IMR-90 (cell line): Measurements from ENCODE around the gene TP73. TPM values are rescaled to one million over a fixed set of nuclear protein-coding genes. Genes with fewer than 3 reads are reported as not detected.

ENCODE experiments used
- ATAC-seq: fragments of 200-7000 bp; cut with Tn5 transposase; 2 replicates; pipeline ENCODE4 v1.9.1; 2020; ENCODE audit warnings: low read depth, mild to moderate bottlenecking, moderate library complexity
- BruUV-seq: library from RNA; stranded (reverse); fragments of 400-500 nt; replicated peaks from 2 replicates; lab custom pipeline; 2021; lab: Mats Ljungman, UMichigan
- CTCF ChIA-PET: fragments of 300-600 bp; formaldehyde crosslinking; extraction: SDS; loops from one replicate; lab custom pipeline; 2021; ENCODE audit warnings: antibody characterized with exemption; lab: Yijun Ruan, JAX
- POLR2A ChIA-PET: fragments of 300-600 bp; sonication (Branson Sonifier 250); formaldehyde crosslinking; loops from one replicate; lab custom pipeline; 2022; ENCODE audit warnings: antibody characterized with exemption; ENCODE audit not compliant: unreplicated experiment; lab: Charles Lee
- DNase-seq: peaks from one replicate; pipeline ENCODE4 v3.0.0; 2013
- H2AFZ ChIP-seq: replicated peaks from 2 replicates; pipeline ENCODE3; 2013; ENCODE audit warnings: low read length, mild to moderate bottlenecking; ENCODE audit not compliant: poor library complexity
- H2AK5ac ChIP-seq: 2 replicates; pipeline ENCODE4 v1.6.1; 2013; ENCODE audit warnings: low read depth, low read length, inconsistent platforms
- H2AK9ac ChIP-seq: replicated peaks from 2 replicates; pipeline ENCODE3; 2013; ENCODE audit warnings: mild to moderate bottlenecking, low read depth, low read length, moderate library complexity; ENCODE audit not compliant: poor library complexity
- H2BK120ac ChIP-seq: 2 replicates; pipeline ENCODE4 v1.6.1; 2013; ENCODE audit warnings: low read depth, low read length, inconsistent platforms
- H2BK15ac ChIP-seq: 3 replicates; pipeline ENCODE4 v1.6.1; 2013; ENCODE audit warnings: low read depth, low read length, inconsistent platforms
- H2BK20ac ChIP-seq: 2 replicates; pipeline ENCODE4 v1.6.1; 2013; ENCODE audit warnings: low read depth, mild to moderate bottlenecking, inconsistent platforms, low read length, moderate library complexity
- H2BK5ac ChIP-seq: 2 replicates; pipeline ENCODE4 v1.6.1; 2013; ENCODE audit warnings: mild to moderate bottlenecking, low read depth, low read length, inconsistent platforms; ENCODE audit not compliant: poor library complexity, severe bottlenecking
- H3K14ac ChIP-seq: replicated peaks from 2 replicates; pipeline ENCODE4 v1.6.1; 2013; ENCODE audit warnings: low read depth, low read length, inconsistent platforms
- H3K18ac ChIP-seq: 2 replicates; pipeline ENCODE4 v1.6.1; 2013; ENCODE audit warnings: low read depth, low read length, control low read depth
- H3K23ac ChIP-seq: 2 replicates; pipeline ENCODE4 v1.6.1; 2013; ENCODE audit warnings: low read depth, low read length, inconsistent platforms
- H3K27ac ChIP-seq: 2 replicates; pipeline ENCODE4 v1.5.1; 2013; ENCODE audit warnings: mild to moderate bottlenecking, control low read depth, low read length; ENCODE audit not compliant: insufficient read depth
- H3K27me3 ChIP-seq: 2 replicates; pipeline ENCODE4 v1.6.1; 2013; ENCODE audit warnings: low read length; ENCODE audit not compliant: control insufficient read depth, insufficient read depth
- H3K36me3 ChIP-seq: 2 replicates; pipeline ENCODE4 v1.6.1; 2013; ENCODE audit warnings: low read length, mixed read lengths; ENCODE audit not compliant: control insufficient read depth, insufficient read depth
- H3K4ac ChIP-seq: 2 replicates; pipeline ENCODE4 v1.6.1; 2013; ENCODE audit warnings: low read depth, low read length, inconsistent platforms
- H3K4me1 ChIP-seq: 2 replicates; pipeline ENCODE4 v1.6.1; 2013; ENCODE audit warnings: low read length, mixed read lengths; ENCODE audit not compliant: control insufficient read depth, insufficient read depth
- H3K4me2 ChIP-seq: 2 replicates; pipeline ENCODE4 v1.6.1; 2013; ENCODE audit warnings: low read depth, mild to moderate bottlenecking, control low read depth, low read length, moderate library complexity
- H3K4me3 ChIP-seq: 2 replicates; pipeline ENCODE4 v1.5.1; 2013; ENCODE audit warnings: low read depth, mild to moderate bottlenecking, control low read depth, low read length, moderate library complexity; ENCODE audit not compliant: insufficient read depth
- H3K56ac ChIP-seq: 2 replicates; pipeline ENCODE4 v1.6.1; 2013; ENCODE audit warnings: low read length, inconsistent platforms; ENCODE audit not compliant: insufficient read depth; ENCODE audit errors: extremely low read depth
- H3K79me1 ChIP-seq, 2 experiments: 2 replicates each; pipeline ENCODE4 v1.6.1; 2013; ENCODE audit warnings: low read length in 2 of 2, inconsistent platforms in 1 of 2, low read depth in 1 of 2
- H3K9ac ChIP-seq: 2 replicates; pipeline ENCODE4 v1.6.1; 2013; ENCODE audit warnings: low read depth, low read length, control low read depth
- H3K9me1 ChIP-seq: 2 replicates; pipeline ENCODE4 v1.6.1; 2013; ENCODE audit warnings: low read length, inconsistent platforms; ENCODE audit not compliant: insufficient read depth
- H3K9me3 ChIP-seq: 2 replicates; pipeline ENCODE4 v1.6.1; 2013; ENCODE audit warnings: low read length; ENCODE audit not compliant: control insufficient read depth, insufficient read depth
- H4K20me1 ChIP-seq: 2 replicates; pipeline ENCODE4 v1.6.1; 2013; ENCODE audit warnings: low read length, inconsistent platforms; ENCODE audit not compliant: insufficient read depth
- H4K5ac ChIP-seq: 2 replicates; pipeline ENCODE4 v1.6.1; 2013; ENCODE audit warnings: mild to moderate bottlenecking, low read depth, low read length, control low read depth
- H4K8ac ChIP-seq, 2 experiments: 2 replicates each; pipeline ENCODE4 v1.6.1; 2013; ENCODE audit warnings: low read depth in 2 of 2, low read length in 2 of 2, control low read depth in 1 of 2, inconsistent platforms in 1 of 2
- H4K91ac ChIP-seq: 2 replicates; pipeline ENCODE4 v1.6.1; 2013; ENCODE audit warnings: low read depth, low read length, inconsistent platforms; ENCODE audit not compliant: insufficient read depth
- BHLHE40 ChIP-seq: fragments of 150-350 bp; IDR thresholded peaks from 2 replicates; pipeline ENCODE4 v1.6.1; 2016; ENCODE audit warnings: mild to moderate bottlenecking, low read depth, low read length
- CEBPB ChIP-seq: IDR thresholded peaks from 2 replicates; pipeline ENCODE4 v1.6.1; 2012; ENCODE audit warnings: low read depth, low read length, improper control_type of control experiment
- CHD1 ChIP-seq: IDR thresholded peaks from 2 replicates; pipeline ENCODE4 v1.6.1; 2012; ENCODE audit warnings: low read depth, low read length, improper control_type of control experiment
- ELK1 ChIP-seq: fragments of 150-350 bp; IDR thresholded peaks from 2 replicates; pipeline ENCODE4 v1.6.1; 2016; ENCODE audit warnings: low read depth, mild to moderate bottlenecking, low read length, moderate library complexity, borderline replicate concordance
- FOS ChIP-seq: fragments of 150-350 bp; IDR thresholded peaks from 2 replicates; pipeline ENCODE4 v1.6.1; 2016; ENCODE audit warnings: low read depth, low read length
- MAFK ChIP-seq: IDR thresholded peaks from 2 replicates; pipeline ENCODE4 v1.6.1; 2012; ENCODE audit warnings: low read depth, low read length, improper control_type of control experiment
- MAZ ChIP-seq: IDR thresholded peaks from 2 replicates; pipeline ENCODE4 v1.6.1; 2012; ENCODE audit warnings: low read depth, mild to moderate bottlenecking, low read length, improper control_type of control experiment, moderate library complexity, borderline replicate concordance
- MXI1 ChIP-seq: IDR thresholded peaks from 2 replicates; pipeline ENCODE4 v1.6.1; 2012; ENCODE audit warnings: low read depth, mild to moderate bottlenecking, low read length, moderate library complexity, borderline replicate concordance
- NFE2L2 ChIP-seq: fragments of 150-350 bp; IDR thresholded peaks from 2 replicates; pipeline ENCODE4 v1.6.1; 2016; ENCODE audit warnings: low read depth, mild to moderate bottlenecking, low read length
- POLR2A ChIP-seq: IDR thresholded peaks from 2 replicates; pipeline ENCODE4 v1.6.1; 2012; ENCODE audit warnings: mild to moderate bottlenecking, low read depth, low read length
- RAD21 ChIP-seq: IDR thresholded peaks from 2 replicates; pipeline ENCODE4 v1.6.1; 2012; ENCODE audit warnings: low read length, improper control_type of control experiment
- RCOR1 ChIP-seq: IDR thresholded peaks from 2 replicates; pipeline ENCODE4 v1.6.1; 2012; ENCODE audit warnings: mild to moderate bottlenecking, low read length, improper control_type of control experiment; ENCODE audit not compliant: insufficient replicate concordance
- RFX5 ChIP-seq: IDR thresholded peaks from 2 replicates; pipeline ENCODE4 v1.8.0; 2012; ENCODE audit warnings: low read depth, mild to moderate bottlenecking, low read length, moderate library complexity
- SMC3 ChIP-seq: fragments of 150-350 bp; IDR thresholded peaks from 2 replicates; pipeline ENCODE4 v1.6.1; 2016; ENCODE audit warnings: low read depth, mild to moderate bottlenecking, antibody characterized with exemption, low read length, moderate library complexity
- WGBS, 2 experiments: methylation state at CpG; one replicate each; pipeline versions ENCODE4 v1.1.5 to v1.1.7; 2013; ENCODE audit warnings: missing lambda C conversion rate in 2 of 2; ENCODE audit not compliant: insufficient read length in 1 of 2; ENCODE audit errors: extremely low coverage in 2 of 2; 5-methylcytosine and 5-hydroxymethylcytosine counted together
- dilution Hi-C: fragments of 300-500 bp; cut with HindIII; formaldehyde crosslinking; loops from one replicate; pipeline ENCODE4 v1.14.3; 2018; ENCODE audit warnings: low sequenced_read_pairs; ENCODE audit not compliant: unreplicated experiment
- in situ Hi-C: fragments of 300-500 bp; cut with MboI; formaldehyde crosslinking; loops from 3 replicates; pipeline ENCODE4 v1.14.3; 2019; ENCODE audit warnings: low sequenced_read_pairs, inconsistent platforms, mixed read lengths
- intact Hi-C: fragments of 100-400 bp; cut with micrococcal nuclease; formaldehyde crosslinking; loops from 2 replicates; pipeline ENCODE4 v1.10.0; 2022
- polyA plus RNA-seq, 3 experiments: library from polyadenylated mRNA; depleted of rRNA; stranded (reverse); fragments of >200 nt; gene quantifications; 2 replicates each; pipeline ENCODE4 v1.2.3, GENCODE V29; 2012; ENCODE audit warnings: low replicate concordance in 1 of 3
- total RNA-seq: library from RNA; depleted of rRNA; stranded (reverse); fragments of >200 nt; gene quantifications from 2 replicates; pipeline ENCODE4 v1.2.3, GENCODE V29; 2012
- TF ChIP-seq, protein P1 (sequence below): conservative IDR thresholded peaks from 2 replicates; pipeline ENCODE4 v1.5.1; 2012; ENCODE audit warnings: mild to moderate bottlenecking, low read depth, low read length, improper control_type of control experiment
- TF ChIP-seq, protein P2 (sequence below): fragments of 150-350 bp; IDR thresholded peaks from 2 replicates; pipeline ENCODE4 v1.6.1; 2017; ENCODE audit warnings: mild to moderate bottlenecking, antibody characterized with exemption, low read length, low read depth

The TP73 gene
- total and polyA plus RNA-seq, 2 of the 4 experiments (the other 2 are of a cell fraction) = not detected

GRCh38 chr1:3634059-3634800 is 18.1 kb upstream of the TP73 start:
- Histone ChIP-seq H2BK15ac (no peak overlapping the region), H2AFZ (no peak overlapping the region), H4K91ac (no peak overlapping the region), H2AK5ac (no peak overlapping the region), H3K4ac (no peak overlapping the region), H3K23ac (no peak overlapping the region), H3K56ac (no peak overlapping the region), H3K18ac (no peak overlapping the region), H3K4me2 (no peak overlapping the region), H4K20me1 (no peaks in the 10 kb centered on the region; the same call in 1 of the 2 replicates), H2BK5ac (no peak overlapping the region), H2AK9ac (no peak overlapping the region), H3K4me3 (no peak overlapping the region), H4K5ac (no peak overlapping the region), H3K27me3 (no peaks in the 10 kb centered on the region), H3K36me3 (peaks cover 68% of the 10 kb centered on the region), H2BK20ac (no peak overlapping the region), H3K79me1 (no peaks in the 10 kb centered on the region), H3K9me3 (no peaks in the 10 kb centered on the region), H3K4me1 (no peaks in the 10 kb centered on the region), H3K9me1 (no peaks in the 10 kb centered on the region), H4K8ac (no peak overlapping the region), H3K9ac (no peak overlapping the region), H3K27ac (no peak overlapping the region), H3K14ac (no peak overlapping the region), H2BK120ac (no peak overlapping the region)
- intact Hi-C loops = no loop called here
- dilution Hi-C loops = no loop called here
- no peak for TF ChIP-seq POLR2A
- TF ChIP-seq RAD21 = no peak
- TF ChIP-seq CEBPB = no peak
- TF ChIP-seq BHLHE40 = no peak
- no peak for TF ChIP-seq MAZ
- TF ChIP-seq RFX5 = no peak
- TF ChIP-seq MAFK = no peak
- TF ChIP-seq FOS = no peak
- no peak for TF ChIP-seq CHD1
- no peak for TF ChIP-seq NFE2L2
- TF ChIP-seq, protein P1, sequence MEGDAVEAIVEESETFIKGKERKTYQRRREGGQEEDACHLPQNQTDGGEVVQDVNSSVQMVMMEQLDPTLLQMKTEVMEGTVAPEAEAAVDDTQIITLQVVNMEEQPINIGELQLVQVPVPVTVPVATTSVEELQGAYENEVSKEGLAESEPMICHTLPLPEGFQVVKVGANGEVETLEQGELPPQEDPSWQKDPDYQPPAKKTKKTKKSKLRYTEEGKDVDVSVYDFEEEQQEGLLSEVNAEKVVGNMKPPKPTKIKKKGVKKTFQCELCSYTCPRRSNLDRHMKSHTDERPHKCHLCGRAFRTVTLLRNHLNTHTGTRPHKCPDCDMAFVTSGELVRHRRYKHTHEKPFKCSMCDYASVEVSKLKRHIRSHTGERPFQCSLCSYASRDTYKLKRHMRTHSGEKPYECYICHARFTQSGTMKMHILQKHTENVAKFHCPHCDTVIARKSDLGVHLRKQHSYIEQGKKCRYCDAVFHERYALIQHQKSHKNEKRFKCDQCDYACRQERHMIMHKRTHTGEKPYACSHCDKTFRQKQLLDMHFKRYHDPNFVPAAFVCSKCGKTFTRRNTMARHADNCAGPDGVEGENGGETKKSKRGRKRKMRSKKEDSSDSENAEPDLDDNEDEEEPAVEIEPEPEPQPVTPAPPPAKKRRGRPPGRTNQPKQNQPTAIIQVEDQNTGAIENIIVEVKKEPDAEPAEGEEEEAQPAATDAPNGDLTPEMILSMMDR = no peak
- no peak for TF ChIP-seq ELK1
- TF ChIP-seq, protein P2, sequence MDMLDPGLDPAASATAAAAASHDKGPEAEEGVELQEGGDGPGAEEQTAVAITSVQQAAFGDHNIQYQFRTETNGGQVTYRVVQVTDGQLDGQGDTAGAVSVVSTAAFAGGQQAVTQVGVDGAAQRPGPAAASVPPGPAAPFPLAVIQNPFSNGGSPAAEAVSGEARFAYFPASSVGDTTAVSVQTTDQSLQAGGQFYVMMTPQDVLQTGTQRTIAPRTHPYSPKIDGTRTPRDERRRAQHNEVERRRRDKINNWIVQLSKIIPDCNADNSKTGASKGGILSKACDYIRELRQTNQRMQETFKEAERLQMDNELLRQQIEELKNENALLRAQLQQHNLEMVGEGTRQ = no peak
- TF ChIP-seq MXI1 = no peak
- TF ChIP-seq SMC3 = no peak
- no peak for TF ChIP-seq RCOR1
- CTCF ChIA-PET = no interaction called here
- no peak for DNase-seq
- POLR2A ChIA-PET = no interaction called here
- BruUV-seq = no TSS peak
- no peak for ATAC-seq
- in situ Hi-C loops = no loop called here
- 97% methylated on average over 12 of the region's 22 CpGs; no CpG with 5 or more reads in 1 of the 2 experiments for WGBS, 2 experiments
